ENCODE data around the gene WDR90.
A peak's percentile ranks its signal among the peaks of the same experiment; 100 is the strongest.
"Not testable (repeated sequence)": the region's sequence is repeated elsewhere in the genome, so short reads cannot be mapped to it uniquely, and the experiment has no call there.

WDR90 gene

GRCh38 chr16:689175-689897 is 40.2 kb downstream of the WDR90 start:
- DNase-seq (ENCODE audit: low spot score): no peak

GRCh38 chr16:691242-691641 is 42.1 kb downstream of the WDR90 start:
- DNase-seq (ENCODE audit: low spot score): not testable (repeated sequence)

GRCh38 chr16:692356-693108 is 43.4 kb downstream of the WDR90 start:
- no peak for DNase-seq (ENCODE audit: low spot score)

- DNase-seq (ENCODE audit: low spot score): no peak
Observed at GRCh38 chr16:693364-693763, 44.2 kb downstream of the WDR90 start.

- no peak for DNase-seq (ENCODE audit: low spot score)
Observed at GRCh38 chr16:693766-694165, 44.6 kb downstream of the WDR90 start.

- no peak for DNase-seq (ENCODE audit: low spot score)
Observed at GRCh38 chr16:694187-694862, 45.2 kb downstream of the WDR90 start.

GRCh38 chr16:694863-695354 is 45.7 kb downstream of the WDR90 start:
- no peak for DNase-seq (ENCODE audit: low spot score)

GRCh38 chr16:695355-696089 is 46.4 kb downstream of the WDR90 start:
- DNase-seq (ENCODE audit: low spot score): peak; percentile 69

GRCh38 chr16:698911-699671 is 49.9 kb downstream of the WDR90 start:
- no peak for DNase-seq (ENCODE audit: low spot score)

- peak; percentile 52 for DNase-seq (ENCODE audit: low spot score)
Observed at GRCh38 chr16:700684-701584, 51.8 kb downstream of the WDR90 start.

GRCh38 chr16:702341-702740 is 53.2 kb downstream of the WDR90 start:
- DNase-seq (ENCODE audit: low spot score): no peak

GRCh38 chr16:703406-703805 is 54.2 kb downstream of the WDR90 start:
- DNase-seq (ENCODE audit: low spot score): no peak

GRCh38 chr16:704047-704446 is 54.9 kb downstream of the WDR90 start:
- no peak for DNase-seq (ENCODE audit: low spot score)

GRCh38 chr16:704552-705380 is 55.6 kb downstream of the WDR90 start:
- no peak for DNase-seq (ENCODE audit: low spot score)

- DNase-seq (ENCODE audit: low spot score): no peak
Observed at GRCh38 chr16:705431-706188, 56.4 kb downstream of the WDR90 start, which contains the start of gene FBXL16. FBXL16 (minus strand) TSS chr16:705801; CDS start chr16:697405, 8,396 bp downstream.

- DNase-seq (ENCODE audit: low spot score): no peak
Observed at GRCh38 chr16:706189-707061, 57.3 kb downstream of the WDR90 start.

GRCh38 chr16:707062-707538 is 57.9 kb downstream of the WDR90 start:
- DNase-seq (ENCODE audit: low spot score): no peak

Data from CD4-positive, alpha-beta T cell treated with Interleukin-2 at 100 ng/mL for 4 hours (primary cell).